ENCODE measurements around the gene BRPF1. TPM values are rescaled to one million over a fixed set of nuclear protein-coding genes. Genes with fewer than 3 reads are reported as not detected.

Gene BRPF1
- 15.0 and 16.1 TPM in 2 replicates for total RNA-seq

GRCh38 chr3:9731206-9732079, at the start of gene BRPF1:
Gene BRPF1, plus strand, starts transcription at chr3:9731735. Its CDS starts 2,406 bp downstream, at chr3:9734141.

GRCh38 chr3:9703736-9704346, 27.7 kb upstream of the BRPF1 start, which contains the start of gene CPNE9:
Gene CPNE9, plus strand, starts transcription at chr3:9703833. Its CDS starts 164 bp downstream, at chr3:9703997.

GRCh38 chr3:9749645-9750555, 18.4 kb downstream of the BRPF1 start, which contains the start of gene OGG1:
Gene OGG1, plus strand, starts transcription at chr3:9749952. Its CDS starts 335 bp downstream, at chr3:9750287.

GRCh38 chr3:9769426-9770275, 38.1 kb downstream of the BRPF1 start, which contains the start of gene CAMK1:
Gene CAMK1, minus strand, starts transcription at chr3:9769947. Its CDS starts 2,198 bp downstream, at chr3:9767749.

GRCh38 chr3:9792405-9793160, 61.0 kb downstream of the BRPF1 start, which contains the start of the genes ARPC4 and TADA3:
Gene ARPC4, plus strand, starts transcription at chr3:9793082. Its CDS starts 40 bp downstream, at chr3:9793122.
Gene TADA3, minus strand, starts transcription at chr3:9792473. Its CDS starts 1,007 bp downstream, at chr3:9791466.

Other genes with a start within 250 kb of the BRPF1 start
- not detected in 2 replicates for gene LHFPL4, start 177.9 kb upstream of the BRPF1 start, total RNA-seq
- 25.9 and 41.2 TPM in 2 replicates for gene MTMR14, start 82.2 kb upstream of the BRPF1 start, total RNA-seq
- not detected in 2 replicates for gene CPNE9, start 27.9 kb upstream of the BRPF1 start, total RNA-seq
- gene OGG1, start 18.2 kb downstream of the BRPF1 start, total RNA-seq: 26.5 and 28.7 TPM in 2 replicates
- 24.8 and 27.4 TPM in 2 replicates for gene CAMK1, start 38.2 kb downstream of the BRPF1 start, total RNA-seq
- 75.3 and 108 TPM in 2 replicates for gene TADA3, start 60.7 kb downstream of the BRPF1 start, total RNA-seq
- gene ARPC4, start 61.3 kb downstream of the BRPF1 start, total RNA-seq: 175 and 268 TPM in 2 replicates
- 3.7 and 27.9 TPM in 2 replicates for gene TTLL3, start 78.5 kb downstream of the BRPF1 start, total RNA-seq
- 49.3 and 59.6 TPM in 2 replicates for gene RPUSD3, start 112.3 kb downstream of the BRPF1 start, total RNA-seq
- 0.13 TPM in 1 of 2 replicates, not detected in the other for gene CIDEC, start 148.5 kb downstream of the BRPF1 start, total RNA-seq
- 32.4 and 33.8 TPM in 2 replicates for gene JAGN1, start 158.9 kb downstream of the BRPF1 start, total RNA-seq
- gene IL17RE, start 171.1 kb downstream of the BRPF1 start, total RNA-seq: 1.1 and 4.6 TPM in 2 replicates
- 34.7 and 59.3 TPM in 2 replicates for gene IL17RC, start 185.4 kb downstream of the BRPF1 start, total RNA-seq
- 21.0 and 37.3 TPM in 2 replicates for gene CRELD1, start 202.1 kb downstream of the BRPF1 start, total RNA-seq
- gene PRRT3, start 220.7 kb downstream of the BRPF1 start, total RNA-seq: 0.98 and 6.0 TPM in 2 replicates